ENCODE results near the gene NRG3. TPM values are rescaled to one million over a fixed set of nuclear protein-coding genes. Genes with fewer than 3 reads are reported as not detected.

NRG3 gene
- total RNA-seq, 1 donor from 2014 or later: 8.2 TPM

DNA sequence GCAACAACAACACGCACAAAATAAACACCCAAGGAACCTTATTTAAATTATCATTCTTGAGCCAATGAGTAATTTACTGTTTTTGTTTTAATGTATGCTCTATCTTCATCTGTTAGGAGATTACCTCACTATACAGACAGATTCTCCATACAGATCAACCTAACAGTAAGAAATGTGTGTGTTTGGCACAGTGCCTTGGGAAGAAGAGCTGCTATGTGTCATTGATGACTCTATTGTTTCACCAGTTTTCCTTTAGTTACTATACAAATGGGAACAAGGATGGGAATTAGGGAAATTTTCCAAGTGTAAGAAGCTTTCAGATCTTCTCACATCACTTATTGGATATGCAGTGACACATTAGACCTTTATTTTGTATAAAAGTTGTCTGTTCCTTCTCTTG lies 640.3 kb downstream of the NRG3 start:
- Mint-ChIP-seq H3K27ac (ENCODE audit: unreplicated experiment) (no peak overlapping the region), H3K36me3 (ENCODE audit: low read depth, unreplicated experiment) (no peaks in the 10 kb centered on the region), H3K4me1 (ENCODE audit: unreplicated experiment) (peaks cover 8% of the 10 kb centered on the region), H3K4me3 (ENCODE audit: unreplicated experiment) (no peak overlapping the region), H3K9me3 (ENCODE audit: unreplicated experiment) (no peaks in the 10 kb centered on the region), H3K27me3 (ENCODE audit: unreplicated experiment) (peaks cover 1% of the 10 kb centered on the region)
- TF ChIP-seq, protein P1, sequence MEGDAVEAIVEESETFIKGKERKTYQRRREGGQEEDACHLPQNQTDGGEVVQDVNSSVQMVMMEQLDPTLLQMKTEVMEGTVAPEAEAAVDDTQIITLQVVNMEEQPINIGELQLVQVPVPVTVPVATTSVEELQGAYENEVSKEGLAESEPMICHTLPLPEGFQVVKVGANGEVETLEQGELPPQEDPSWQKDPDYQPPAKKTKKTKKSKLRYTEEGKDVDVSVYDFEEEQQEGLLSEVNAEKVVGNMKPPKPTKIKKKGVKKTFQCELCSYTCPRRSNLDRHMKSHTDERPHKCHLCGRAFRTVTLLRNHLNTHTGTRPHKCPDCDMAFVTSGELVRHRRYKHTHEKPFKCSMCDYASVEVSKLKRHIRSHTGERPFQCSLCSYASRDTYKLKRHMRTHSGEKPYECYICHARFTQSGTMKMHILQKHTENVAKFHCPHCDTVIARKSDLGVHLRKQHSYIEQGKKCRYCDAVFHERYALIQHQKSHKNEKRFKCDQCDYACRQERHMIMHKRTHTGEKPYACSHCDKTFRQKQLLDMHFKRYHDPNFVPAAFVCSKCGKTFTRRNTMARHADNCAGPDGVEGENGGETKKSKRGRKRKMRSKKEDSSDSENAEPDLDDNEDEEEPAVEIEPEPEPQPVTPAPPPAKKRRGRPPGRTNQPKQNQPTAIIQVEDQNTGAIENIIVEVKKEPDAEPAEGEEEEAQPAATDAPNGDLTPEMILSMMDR (IDR thresholded peaks at IDR 0.05; ENCODE audit: unreplicated experiment): no peak
- DNase-seq (ENCODE audit: low spot score): no peak

DNA sequence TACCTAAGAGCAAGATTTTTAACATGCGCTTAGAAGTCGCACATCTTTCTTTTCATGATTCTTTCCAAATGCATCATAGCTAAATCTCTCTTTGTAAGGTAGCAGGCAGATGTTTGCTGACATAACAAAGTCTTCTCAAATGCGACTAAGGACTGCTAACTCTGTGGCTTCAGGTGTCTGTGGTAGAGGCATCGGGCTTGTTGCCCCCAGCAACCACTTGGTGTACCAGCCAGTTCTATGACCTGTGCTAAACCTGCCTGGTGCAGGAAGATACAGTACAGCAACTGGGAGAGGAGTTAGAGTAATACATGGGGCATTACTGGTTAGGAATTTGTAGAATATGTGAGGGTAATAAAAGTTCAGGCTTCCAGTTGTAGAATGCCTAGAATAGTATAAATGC lies 654.1 kb downstream of the NRG3 start:
- Mint-ChIP-seq H3K36me3 (ENCODE audit: low read depth, unreplicated experiment) (no peaks in the 10 kb centered on the region), H3K4me1 (ENCODE audit: unreplicated experiment) (no peaks in the 10 kb centered on the region), H3K27me3 (ENCODE audit: unreplicated experiment) (no peaks in the 10 kb centered on the region), H3K9me3 (ENCODE audit: unreplicated experiment) (no peaks in the 10 kb centered on the region), H3K4me3 (ENCODE audit: unreplicated experiment) (no peak overlapping the region), H3K27ac (ENCODE audit: unreplicated experiment) (no peak overlapping the region)
- TF ChIP-seq, protein P1 (IDR thresholded peaks at IDR 0.05; ENCODE audit: unreplicated experiment): no peak
- DNase-seq (ENCODE audit: low spot score): no peak

DNA sequence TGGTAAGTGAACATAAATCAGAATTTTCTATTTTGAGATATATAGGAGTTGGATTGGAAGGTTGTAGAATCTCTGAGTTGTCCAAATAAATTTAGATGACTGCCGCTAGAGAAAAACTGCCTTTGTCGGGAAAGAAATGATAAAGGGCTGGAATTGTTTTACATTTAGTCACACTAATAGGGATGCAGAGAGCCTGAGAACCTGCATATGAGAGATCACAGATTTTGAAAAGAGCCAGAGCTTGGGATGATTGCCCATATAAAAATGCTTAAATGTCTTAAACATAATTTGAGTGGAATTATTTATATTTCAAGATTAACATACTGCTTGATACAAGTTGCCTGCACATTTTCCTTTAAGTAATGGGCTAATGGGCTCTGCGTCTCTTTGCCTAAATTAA lies 660.5 kb downstream of the NRG3 start:
- Mint-ChIP-seq H3K9me3 (ENCODE audit: unreplicated experiment) (no peaks in the 10 kb centered on the region), H3K4me1 (ENCODE audit: unreplicated experiment) (no peaks in the 10 kb centered on the region), H3K36me3 (ENCODE audit: low read depth, unreplicated experiment) (no peaks in the 10 kb centered on the region), H3K27me3 (ENCODE audit: unreplicated experiment) (no peaks in the 10 kb centered on the region), H3K27ac (ENCODE audit: unreplicated experiment) (no peak overlapping the region), H3K4me3 (ENCODE audit: unreplicated experiment) (no peak overlapping the region)
- DNase-seq (ENCODE audit: low spot score): no peak
- TF ChIP-seq, protein P1 (IDR thresholded peaks at IDR 0.05; ENCODE audit: unreplicated experiment): no peak

DNA sequence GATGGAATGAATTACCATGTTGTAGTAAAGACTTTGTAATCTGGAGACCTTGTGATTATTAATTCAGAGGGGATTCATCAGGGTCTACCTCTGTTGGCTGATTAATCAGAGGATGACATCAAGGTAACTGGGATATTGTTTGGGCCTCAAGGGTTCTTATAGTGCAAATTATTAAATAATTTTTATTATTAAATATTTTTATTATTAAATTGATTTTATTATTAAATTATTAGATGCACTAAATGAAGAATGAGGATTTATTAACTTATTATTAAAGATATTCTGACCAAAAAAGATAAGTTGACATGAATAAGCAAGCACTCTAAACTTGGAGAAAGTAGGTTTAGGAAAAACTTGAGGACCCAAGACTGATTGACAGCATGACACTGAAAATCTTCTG lies 661.7 kb downstream of the NRG3 start:
- DNase-seq (ENCODE audit: low spot score): no peak
- TF ChIP-seq, protein P1 (IDR thresholded peaks at IDR 0.05; ENCODE audit: unreplicated experiment): no peak
- H3K9me3 Mint-ChIP-seq (ENCODE audit: unreplicated experiment): no peaks in the 10 kb centered on the region
- H3K27ac Mint-ChIP-seq (ENCODE audit: unreplicated experiment): no peak overlapping the region
- H3K4me1 Mint-ChIP-seq (ENCODE audit: unreplicated experiment): no peaks in the 10 kb centered on the region
- H3K27me3 Mint-ChIP-seq (ENCODE audit: unreplicated experiment): no peaks in the 10 kb centered on the region
- H3K4me3 Mint-ChIP-seq (ENCODE audit: unreplicated experiment): no peak overlapping the region
- no peaks in the 10 kb centered on the region for H3K36me3 Mint-ChIP-seq (ENCODE audit: low read depth, unreplicated experiment)

DNA sequence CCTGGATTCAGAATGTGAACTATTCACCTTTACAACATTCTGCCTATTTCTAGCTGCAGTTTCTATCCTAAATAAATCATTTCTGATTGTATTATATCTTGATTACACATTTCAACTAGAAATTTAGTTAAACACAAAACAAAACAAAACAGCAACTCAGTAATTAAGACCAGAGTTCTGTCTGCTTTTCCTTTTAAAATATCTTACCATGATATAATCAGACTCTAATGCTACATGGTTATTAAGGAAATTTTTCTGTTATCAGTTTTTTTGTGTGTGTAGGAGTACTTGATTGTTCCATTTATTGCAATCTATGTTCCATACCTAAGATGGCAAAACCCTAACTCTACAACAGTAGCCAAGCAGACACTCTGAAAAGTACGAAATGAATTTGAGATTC lies 663.3 kb downstream of the NRG3 start:
- TF ChIP-seq, protein P1 (IDR thresholded peaks at IDR 0.05; ENCODE audit: unreplicated experiment): no peak

More for the DNA sequence above, 663.3 kb downstream of the NRG3 start:
- Mint-ChIP-seq H3K4me3 (ENCODE audit: unreplicated experiment) (no peak overlapping the region), H3K36me3 (ENCODE audit: low read depth, unreplicated experiment) (no peaks in the 10 kb centered on the region), H3K27ac (ENCODE audit: unreplicated experiment) (no peak overlapping the region), H3K9me3 (ENCODE audit: unreplicated experiment) (no peaks in the 10 kb centered on the region), H3K27me3 (ENCODE audit: unreplicated experiment) (no peaks in the 10 kb centered on the region), H3K4me1 (ENCODE audit: unreplicated experiment) (no peaks in the 10 kb centered on the region)
- DNase-seq (ENCODE audit: low spot score): no peak
